GDM1 (cell line): ENCODE data around the gene SEL1L3.

Experiments
- DNase-seq: peaks from one replicate; lab custom pipeline; 2025; lab: John Stamatoyannopoulos, UW

Gene SEL1L3

DNA sequence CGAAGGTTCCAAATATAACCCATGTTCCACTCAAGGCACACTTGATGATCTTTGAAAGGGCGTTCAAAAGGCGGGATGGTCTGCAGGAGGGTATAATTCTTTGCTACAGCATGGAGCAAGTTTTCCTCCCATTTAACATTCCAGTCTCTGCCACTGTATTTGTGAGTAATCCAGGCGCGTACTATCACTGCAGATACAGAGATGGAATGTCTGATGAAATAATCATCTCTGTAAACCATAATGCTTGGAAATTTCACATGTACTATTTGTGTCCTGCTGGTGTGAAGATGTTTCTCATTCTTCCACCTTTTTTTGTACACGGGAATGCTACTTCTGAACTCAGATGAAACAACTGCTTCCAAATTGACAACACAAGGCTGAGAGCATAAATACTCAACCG is 15.5 kb downstream of the SEL1L3 start:
- DNase-seq: no peak

DNA sequence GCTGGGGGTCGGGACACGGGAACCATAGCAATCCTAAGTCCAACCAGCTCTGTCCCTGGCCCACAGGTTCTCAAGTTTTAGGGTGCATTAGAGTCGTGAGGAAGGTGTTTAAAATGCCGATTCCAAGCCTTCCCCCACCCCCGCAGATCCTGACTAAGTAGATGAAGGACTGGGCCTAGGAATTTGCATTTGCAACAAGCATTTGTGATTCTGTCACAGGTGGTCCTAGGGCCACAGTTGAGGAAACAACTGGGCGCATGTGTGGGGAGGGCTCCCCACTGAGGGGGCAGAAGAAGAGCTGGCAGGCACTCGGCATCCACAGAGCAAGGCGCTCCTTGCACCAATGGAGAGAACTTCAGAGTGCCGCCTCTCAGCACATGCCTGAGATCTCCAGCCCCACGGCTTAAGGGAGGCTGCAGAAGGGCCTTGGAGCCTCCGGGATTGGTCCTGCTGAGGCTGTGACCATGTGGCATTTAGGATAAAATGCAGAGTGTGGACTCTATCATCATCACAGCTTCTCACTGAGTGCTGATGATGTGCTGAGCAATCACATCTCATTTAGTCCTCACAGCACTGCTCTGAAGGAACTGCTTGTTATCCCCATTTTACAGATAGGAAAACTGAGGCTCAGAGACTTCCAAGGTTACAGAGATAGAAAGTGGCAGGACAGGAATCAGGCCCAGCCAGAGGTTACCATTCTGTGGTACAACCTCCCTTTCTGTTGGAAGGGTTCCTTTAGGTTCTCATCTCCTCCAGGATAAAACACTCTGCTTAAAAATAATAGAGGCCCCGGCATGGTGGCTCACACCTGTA is 16.7 kb downstream of the SEL1L3 start:
- DNase-seq: no peak

DNA sequence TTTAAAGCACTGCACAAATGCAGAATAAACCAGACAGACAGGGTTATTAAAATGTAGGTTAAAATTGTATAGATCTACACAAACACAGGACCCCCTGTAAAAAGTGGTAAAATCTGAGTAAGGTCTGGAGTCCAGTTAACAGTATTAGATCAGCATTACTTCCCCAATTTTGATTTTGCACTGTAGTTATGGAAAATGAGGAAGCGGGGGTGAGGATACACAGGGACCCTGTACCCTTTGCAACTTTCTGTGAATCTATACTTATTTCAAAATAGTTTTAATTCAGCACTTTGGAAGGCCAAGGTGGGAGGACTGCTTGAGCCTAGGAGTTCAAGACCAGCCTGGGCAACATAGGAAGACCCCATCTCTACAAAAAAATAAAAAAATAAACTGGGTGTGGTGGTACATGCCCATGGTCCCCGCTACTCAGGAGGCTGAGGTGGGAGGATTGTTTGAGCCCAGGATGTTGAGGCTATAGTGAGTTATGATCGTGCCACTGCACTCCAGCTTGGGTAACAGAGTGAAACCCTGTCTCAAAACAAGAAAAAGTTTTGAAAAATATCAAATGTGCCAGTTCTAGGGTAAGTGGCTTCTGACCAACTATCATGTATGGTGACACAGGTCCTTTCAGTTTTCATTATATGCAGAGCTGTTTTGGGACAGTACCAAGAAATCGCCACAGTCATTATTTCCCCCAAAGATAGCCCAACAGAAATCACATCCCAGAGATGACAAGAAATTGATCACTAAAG is 17.7 kb downstream of the SEL1L3 start:
- no peak for DNase-seq

DNA sequence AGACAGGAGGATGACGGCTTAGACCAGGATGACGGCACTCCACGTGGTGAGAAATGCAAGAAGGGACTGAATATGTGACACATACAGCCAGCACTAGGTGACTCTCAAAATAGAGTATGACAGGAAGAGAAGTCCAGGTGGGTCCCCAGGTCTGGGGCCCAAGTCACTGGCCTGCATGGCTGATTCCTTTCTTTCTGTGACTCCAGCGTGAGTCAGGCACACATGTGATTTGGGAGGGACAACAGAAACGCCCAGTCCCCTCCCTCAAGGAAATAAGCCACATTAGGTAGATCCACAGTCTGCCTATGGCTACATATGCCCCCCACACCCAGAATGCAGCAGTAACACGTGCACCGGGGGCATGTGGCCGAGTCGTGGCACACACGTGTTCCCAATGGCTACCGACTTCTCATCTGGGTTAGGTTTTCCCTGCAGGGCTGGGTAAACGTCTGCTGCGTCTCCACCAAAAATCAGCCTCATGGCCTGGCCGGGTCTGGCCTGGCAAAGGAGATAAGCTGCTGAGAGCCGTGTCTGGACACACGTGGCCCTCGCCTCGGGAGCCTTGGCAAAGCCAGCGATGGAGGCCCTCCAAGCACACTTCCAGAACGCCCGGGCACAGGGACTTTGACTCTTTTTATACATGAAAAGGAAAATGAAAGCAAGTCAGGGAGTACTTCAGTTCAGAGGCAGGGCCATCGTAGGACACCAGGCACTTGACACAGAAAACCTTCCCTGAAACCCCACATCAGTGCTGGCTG is 19.3 kb downstream of the SEL1L3 start:
- no peak for DNase-seq

DNA sequence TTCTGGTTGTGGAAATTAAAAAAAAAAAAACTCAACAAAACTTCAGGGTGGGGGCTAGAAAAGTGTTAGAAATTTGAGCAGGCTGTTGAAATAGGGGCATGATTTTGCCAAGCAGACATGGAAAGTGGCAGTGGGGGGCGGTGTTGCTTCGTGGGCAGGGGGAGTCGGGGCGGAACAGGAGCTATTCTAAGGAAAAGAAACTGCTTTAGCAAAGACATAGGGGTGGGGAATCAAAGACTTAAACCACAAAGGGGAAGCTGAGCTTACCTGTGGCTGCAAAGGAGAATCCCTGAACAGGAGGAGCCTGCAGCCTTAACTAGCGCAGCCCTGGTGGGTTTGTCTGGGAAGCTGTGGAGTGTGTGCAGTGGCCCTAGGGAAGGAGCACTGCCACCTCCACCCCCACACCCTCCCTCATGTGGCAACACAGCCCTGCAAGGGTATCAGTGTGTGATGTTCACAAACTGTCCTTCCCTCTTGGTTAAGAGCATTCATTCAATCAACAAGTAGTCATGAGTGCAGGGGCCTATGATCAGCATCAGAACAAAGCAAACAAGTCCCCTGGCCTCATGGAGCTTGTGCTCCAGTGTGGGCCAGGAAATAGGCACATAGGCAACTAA is 20.5 kb downstream of the SEL1L3 start:
- no peak for DNase-seq

DNA sequence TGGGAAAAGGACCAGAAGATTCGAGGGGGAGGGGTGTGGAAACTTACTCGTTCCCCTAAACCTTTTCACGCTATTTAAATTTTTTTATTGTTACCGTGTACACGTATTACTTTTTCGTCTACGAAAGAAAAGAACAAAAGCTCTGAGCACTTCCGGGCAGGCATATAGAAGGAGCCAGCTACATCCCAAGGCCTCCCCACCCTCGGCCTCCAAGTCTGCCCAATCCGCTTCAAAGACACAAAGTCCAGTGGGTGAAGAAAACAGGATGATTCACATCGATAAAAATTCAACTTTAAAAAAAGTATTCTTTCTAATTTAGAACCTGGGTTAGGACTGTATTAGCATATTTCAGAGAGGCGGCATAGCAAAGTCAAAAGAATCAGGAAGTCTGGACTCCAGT is 23.1 kb downstream of the SEL1L3 start:
- no peak for DNase-seq

DNA sequence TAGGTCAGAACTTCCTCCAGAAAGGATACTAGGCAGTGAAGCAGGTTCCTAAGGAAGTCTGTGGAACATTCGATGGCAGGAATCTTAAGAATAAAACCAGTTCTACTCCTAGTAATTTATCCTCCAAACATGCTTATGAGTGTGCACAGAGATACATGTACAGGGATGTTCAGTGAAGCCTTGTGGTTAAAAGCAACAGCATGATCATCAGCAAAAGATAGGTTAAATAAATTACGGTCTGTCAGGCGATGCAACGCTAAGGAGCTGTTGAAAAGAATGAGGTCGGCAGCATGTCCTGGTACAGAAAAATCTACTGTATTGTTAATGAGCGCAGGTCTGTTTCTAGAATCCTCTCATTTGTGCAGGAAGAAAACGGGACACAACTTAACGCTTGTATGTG is 23.6 kb downstream of the SEL1L3 start:
- DNase-seq: no peak

DNA sequence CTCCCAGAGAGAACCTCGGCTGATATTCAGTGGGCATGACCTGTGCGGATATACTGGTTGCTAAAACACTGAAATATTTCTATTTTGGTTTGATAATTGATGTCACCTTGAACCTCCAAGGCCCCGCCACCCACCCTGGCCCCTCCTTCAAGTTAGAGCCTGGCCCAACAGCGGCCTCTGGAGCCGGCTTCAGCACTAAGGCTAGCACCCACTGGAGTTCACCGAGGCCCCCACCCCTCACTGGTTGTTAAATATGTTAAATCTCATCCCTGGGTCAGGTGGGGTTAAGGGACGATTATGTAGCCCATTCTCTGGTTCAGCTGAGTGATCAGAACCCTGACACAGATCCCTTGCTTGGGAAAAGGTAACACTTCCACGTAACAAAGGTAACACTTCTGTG is 24.3 kb downstream of the SEL1L3 start:
- DNase-seq: no peak

DNA sequence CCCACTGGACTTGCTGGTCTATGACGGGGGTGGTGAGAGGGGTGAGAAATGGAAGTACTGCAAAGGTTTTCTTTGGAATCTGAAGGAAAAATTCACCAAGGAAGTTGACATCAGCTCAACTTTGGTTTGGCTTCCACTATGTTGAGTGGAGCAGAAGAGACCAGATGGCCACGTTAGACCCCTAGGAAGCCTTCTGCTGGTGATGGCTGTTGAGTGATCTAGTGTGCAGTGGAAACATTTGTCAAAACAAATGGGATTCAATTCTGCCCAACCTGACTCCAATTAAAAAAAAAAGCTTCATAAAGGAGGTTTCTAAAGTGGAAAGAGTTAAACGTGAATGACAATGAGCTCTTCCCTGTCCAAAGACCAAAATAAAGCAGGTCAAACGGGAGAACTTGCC is 25.7 kb downstream of the SEL1L3 start:
- DNase-seq: no peak

DNA sequence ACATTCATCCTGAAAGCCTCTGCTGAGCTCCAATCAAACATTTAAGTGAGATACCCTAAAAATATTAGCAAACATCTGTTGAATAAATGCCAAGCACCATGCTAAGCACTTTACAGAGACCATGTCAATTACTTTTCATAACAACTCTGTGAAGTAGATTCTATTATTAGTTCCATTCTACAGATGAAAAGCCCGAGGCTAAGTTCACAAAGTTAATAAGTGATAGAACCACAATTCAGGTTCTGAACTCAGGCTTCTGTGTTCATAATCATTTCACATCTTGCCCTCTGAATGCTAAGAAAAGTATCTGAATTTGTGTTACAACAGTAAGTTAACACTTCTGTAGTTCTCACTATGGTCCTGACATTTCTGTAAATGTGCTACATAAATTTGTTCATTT is 27.4 kb downstream of the SEL1L3 start:
- no peak for DNase-seq

DNA sequence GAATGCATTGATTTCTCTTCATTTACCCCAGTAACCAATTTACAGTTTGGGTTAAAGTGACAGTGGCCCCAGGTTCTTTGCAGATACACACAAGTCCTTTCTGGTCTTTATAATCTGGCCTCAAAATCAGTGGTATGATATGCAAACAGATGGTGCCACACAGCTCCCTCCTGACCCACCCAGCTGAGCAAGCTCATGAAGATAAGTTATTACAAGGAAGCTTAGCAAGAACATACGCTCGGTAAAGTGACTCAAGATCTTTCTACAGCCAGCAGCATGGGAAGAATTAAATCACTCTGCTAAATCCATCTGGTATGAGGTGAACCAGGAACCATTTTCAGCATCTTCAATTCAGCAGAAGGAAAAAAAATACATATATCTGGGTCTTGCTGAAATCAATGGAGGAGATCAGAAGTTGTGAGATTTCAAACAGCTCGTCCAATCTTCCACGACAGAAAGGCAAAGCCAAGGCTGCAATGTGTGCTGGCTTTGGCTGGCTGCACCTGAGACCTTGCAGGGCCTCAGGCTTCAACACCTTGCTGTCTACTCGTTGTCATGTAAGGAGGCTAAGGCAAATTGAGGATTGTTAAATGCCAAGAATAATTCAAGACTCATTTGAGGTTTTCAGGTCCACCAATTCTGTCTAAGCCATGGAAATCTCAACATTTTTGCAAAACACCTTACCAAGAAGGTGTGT is 28.2 kb downstream of the SEL1L3 start:
- DNase-seq: no peak

DNA sequence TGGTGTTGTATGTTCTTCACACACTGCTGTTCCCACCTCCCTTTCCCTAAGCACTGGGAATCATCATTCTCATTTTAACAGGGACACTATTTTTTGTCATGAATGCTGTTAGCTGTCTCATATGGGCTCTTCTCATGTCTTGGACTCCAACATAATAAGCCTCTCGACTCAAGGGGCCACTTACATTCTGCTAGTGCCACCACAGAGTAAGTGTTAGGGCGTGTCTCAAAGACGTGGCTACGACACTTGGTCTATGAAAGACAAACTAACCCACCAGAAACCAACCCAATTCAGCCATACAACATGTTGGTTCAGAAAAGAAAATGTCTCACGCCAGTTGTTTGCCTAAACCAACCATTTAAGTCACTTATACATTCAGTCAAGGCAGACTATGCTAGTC is 32.2 kb downstream of the SEL1L3 start:
- DNase-seq: no peak

DNA sequence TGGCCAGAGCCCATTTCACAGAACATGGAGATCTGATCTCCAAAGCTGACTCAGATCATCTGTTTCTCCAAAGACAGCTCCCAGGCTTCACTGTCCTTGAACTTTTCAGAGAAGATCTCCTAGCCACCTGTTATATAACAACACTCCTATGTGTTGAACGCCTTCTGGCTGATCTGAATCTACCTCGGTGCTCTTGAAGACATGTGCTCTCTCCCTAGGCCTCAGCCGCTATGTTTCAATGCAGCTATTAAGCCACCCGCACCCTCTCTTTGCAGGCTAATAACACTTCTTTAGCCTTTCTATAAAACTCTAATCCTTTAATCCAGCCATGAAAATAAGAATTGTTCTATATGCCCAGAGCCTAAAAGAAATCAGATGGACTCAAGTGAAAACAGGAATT is 34.9 kb downstream of the SEL1L3 start:
- DNase-seq: no peak

DNA sequence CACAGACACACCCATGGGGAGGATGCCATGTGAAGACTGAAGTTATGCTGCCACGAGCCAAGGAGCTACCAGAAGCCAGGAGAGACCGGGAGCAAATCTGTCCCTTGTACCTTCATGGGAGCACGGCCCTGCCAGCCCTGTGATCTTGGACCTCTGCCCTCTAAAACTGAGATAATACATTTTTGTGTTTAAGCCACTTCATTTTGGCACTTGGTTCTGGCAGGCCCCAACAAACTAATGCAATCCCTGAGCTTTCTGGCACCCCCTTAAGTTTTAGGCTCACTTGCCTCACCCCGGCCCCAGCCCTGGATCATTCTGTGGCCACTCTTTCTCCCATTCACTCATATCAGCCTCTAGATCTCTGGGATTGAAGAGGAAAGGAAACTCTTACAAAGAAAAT is 35.4 kb downstream of the SEL1L3 start:
- DNase-seq: no peak

DNA sequence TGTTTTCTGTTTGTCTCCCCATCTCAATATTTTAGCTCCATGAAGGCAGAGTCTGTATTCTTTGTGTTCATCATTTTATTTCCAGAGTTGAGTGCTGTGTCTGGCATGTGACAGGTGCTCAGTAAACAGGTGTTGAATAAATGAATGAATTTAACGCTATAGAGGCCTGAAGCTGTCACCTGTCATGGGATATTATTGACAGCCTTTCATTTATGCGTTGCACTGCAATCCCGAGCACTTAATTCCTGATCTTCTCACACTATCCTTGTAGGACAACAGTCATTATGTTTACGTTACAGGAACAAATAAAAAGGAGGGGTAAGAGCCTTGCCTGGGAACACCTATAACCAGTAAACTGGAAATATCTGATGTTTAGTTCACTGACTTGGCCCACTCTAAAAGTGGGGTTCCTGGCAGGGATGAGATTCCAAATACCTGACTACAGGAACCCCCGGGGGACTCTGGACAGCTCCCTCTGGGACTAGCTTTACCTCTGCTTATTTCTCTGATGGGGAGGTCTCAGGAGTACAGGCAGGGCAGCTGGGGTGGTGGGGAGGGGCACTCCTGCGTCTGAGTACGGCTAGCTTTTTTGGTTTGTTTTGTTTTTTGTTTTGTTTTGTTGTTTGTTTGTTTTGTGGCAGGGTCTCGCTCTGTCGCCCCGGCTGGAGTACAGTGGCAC is 36.6 kb downstream of the SEL1L3 start:
- DNase-seq: no peak

DNA sequence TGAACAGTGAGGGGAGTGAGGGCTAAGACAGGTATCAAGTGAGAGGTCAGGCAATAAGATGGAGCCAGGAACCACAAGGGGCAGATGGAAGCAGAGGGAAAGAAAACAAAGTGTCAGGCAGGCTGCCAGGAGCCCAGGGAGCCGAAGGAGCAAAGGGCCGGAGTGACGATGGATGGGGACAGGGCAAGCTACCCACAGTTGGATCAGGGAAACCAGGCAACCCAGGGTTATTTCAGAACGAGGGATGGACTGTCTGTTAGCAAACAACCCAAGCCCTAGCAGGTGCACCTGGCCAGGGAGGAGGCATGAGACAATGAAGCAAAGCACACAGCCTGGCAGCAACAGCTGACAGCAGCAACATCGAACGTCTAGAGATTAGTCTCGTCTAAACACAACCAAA is 39.2 kb downstream of the SEL1L3 start:
- no peak for DNase-seq

DNA sequence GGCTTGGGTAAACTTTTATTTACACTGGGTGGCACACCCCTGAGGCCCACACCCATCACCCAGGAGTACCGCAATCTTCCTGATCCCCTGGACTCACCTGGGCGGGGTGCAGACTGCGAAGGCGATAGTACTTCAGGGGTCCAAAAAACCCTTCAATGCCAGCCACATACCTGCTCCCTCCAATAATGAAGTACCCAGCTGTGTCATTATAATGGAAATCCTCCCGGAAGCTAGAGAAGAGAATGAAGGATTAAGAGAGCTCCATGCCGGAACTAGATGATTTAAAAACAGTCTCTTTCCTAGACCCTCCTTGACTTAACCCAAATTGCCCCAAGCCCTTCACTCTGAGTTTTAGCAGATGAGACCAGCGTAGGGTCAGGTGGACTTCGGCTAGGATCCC is 40.9 kb downstream of the SEL1L3 start:
- no peak for DNase-seq

DNA sequence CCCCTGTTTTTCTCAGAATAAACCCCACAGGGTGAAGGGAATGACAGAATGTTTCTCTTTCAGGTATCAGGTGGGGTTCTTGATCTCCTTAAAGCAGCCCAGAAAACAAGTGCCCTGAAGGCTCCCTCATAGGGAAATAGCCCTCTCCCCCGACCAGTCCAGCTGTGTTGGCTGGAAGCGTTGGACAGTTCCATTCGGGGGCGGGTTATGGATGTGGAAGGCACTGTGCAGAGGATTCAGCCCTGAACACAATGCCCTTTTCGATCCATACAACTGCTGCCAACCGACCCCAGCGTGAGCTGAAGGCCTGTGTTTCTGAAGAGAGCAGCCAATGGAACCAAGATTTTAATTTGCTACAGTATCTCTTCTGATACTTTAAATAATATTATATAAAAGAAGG is 41.5 kb downstream of the SEL1L3 start:
- DNase-seq: no peak

DNA sequence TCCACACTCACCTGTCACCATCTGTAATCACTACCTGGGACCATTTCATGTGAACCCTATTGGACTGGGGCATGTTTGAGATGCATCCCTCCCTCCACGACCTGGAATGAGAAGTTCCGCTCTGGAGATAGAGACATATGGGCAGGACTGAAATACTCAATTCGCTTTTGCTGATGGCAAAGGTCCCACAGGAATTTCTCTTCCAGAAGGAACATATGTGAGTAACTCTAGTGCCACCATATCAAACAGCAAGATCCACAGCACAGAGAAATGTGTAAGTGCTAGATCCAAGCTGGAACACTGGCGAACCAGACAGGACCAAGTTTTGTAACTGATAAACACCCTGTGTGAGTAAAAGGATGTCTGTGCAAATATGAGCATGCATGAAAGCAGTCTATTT is 43.9 kb downstream of the SEL1L3 start:
- no peak for DNase-seq

DNA sequence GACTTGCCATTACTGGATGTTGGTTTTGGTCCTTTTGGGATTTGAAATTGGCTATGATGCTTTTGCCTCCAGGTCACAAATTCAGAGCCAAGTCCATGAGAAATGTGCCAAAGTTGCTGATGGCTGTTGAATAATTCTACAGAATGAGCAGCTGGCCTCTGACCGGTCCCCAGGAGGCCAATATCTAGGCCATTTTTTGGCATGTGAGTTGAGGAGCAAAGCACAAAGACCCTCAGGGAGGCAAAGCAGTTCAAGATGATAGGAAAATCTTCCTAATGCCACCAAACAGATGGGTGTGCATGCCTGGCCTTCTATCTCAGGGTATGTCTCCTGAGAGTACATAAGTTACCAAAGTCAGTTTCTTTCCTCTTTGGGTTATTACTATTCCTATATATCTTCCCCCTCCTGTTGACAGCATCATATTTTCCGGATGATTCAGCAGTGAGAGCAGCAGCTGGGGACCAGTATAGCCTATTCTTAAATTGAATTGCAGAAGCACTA is 44.4 kb downstream of the SEL1L3 start:
- DNase-seq: no peak

DNA sequence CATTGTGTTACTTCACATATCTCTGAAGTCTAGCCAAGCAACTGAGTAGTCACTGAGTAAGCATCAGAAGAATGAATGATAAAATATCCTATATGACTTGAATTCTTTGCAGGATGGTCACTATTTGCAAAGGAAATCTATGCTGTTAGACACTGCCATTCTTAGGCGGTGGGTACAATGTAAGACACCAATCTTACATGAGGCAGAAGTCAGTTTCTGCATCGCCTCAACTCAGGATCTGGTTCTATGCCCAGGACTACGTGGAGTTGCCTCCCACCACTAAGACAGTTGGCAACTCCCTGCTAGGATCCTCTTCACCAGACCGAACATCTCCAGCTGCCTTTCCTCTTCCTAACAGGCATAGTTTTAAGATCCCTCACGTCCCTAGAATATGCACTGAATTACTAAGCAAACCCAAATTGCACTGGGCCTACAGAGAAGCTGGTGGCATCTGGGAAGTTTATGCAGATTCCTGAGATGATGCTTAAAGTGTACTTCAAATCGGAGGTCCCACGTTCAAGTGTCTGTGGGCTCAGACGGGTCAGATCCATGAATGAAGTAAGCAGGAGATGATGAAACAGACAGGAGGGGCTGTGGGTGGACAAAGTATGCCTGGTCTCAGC is 45.6 kb downstream of the SEL1L3 start:
- DNase-seq: no peak
